CD4-positive, alpha-beta T cell treated with Interleukin-21 for 1 hour (primary cell): ENCODE data around the gene PHLPP1.

Source experiments
- DNase-seq: peaks from one replicate; pipeline ENCODE4 v3.0.0-alpha.2; 2020

The PHLPP1 gene

DNA sequence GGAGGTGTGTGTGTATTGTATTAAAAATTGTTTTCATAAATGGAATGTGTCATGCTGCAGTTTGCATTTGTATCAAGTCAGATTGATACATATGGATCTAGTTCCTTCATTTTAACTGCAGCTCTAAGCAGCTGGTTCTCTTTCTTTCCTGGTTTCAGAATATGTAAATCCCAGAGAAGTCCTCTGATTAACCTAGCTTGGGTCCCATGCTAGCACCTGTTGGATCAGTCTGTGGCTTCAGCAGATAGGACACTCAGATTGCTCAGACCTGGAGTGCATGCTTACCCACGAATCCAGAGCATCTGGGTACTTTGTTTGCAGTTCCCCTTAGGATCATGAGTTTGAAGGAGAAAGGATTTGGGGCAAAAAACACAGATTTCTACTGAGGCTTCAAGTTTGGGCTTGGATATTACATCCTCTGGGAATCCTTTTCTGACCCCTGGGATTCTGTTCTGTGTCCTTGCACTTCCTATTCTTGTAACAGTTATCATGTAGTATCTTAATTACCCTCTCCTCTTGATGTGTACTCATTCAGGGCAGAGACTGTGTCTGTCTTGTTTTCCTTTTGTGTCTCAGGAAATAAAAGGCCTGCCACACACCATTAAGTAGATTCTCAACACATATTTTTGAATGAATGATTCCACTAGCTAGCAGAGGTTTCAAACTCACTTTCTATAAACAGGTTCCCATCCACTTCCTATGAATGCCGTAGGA, 142.1 kb downstream of the PHLPP1 start:
- no peak for DNase-seq

DNA sequence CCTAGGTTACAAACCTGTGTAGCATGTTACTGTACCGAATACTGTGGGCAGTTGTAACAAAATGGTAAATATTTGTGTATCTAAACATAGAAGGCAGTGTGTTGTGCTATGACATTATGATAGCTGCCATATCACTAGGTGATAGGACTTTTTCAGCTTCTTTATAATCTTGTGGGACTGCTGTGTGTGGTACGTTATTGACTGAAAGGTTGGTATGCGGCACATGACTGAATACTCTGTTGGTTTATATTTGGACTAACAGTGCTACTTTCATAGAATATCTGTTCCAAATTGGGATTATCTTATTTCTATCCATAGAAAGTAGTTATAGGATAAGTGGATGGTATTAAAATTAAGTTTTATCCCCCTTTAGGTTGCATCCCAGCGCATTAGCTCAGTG, 144.7 kb downstream of the PHLPP1 start:
- DNase-seq, result no peak

DNA sequence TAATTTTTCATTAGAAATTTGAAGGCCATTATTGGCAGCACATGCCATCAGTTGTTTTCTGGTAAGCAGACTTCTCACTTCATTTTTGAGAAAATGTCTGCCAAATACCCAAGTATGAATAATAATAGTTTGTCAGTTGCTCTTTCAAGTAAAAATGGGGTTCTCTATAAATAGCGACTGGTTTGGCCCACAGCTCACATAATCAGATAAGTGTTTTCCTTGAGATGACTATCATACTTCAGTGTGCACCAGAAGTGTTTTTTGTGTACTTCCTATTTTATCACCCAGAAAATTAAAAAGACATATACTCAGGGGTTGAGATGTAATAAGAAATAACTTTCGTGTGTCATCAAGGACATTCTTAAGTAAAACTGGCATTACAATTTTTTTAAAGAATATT, 147.1 kb downstream of the PHLPP1 start:
- no peak for DNase-seq

DNA sequence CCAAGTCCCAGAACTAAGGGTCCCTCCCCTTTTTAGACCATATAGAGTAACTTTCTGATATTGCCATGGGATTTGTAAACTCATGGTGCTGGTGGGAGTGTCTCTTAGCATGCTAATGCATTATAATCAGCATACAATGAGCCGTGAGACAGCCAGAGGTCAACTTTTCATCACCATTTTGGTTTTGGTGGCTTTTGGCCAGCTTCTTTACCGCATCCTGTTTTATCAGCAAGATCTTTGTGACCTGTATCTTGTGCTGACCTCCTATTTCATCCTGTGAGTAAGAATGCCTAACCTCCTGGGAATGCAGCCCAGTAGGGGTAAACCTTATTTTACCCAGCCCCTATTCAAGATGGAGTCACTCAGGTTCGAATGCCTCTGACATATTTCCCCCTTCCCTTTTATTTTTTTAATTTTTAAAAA, 148.2 kb downstream of the PHLPP1 start:
- DNase-seq, result no peak

DNA sequence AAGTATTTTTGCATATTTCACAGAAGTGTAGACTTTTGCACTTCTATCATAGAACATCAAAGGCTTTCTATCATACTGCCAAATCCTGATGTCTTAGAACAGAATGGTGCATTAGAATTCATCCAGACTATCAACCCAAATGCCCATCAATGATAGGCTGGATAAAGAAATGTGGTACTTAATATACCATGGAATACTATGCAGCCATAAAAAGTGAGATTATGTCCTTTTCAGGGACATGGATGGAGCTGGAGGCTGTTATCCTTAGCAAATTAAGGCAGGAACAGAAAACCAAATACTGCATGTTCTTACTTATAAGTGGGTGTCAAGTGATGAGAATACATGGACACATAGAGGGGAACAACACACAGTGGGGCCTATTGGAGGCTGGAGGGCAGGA, 150.2 kb downstream of the PHLPP1 start:
- no peak for DNase-seq

DNA sequence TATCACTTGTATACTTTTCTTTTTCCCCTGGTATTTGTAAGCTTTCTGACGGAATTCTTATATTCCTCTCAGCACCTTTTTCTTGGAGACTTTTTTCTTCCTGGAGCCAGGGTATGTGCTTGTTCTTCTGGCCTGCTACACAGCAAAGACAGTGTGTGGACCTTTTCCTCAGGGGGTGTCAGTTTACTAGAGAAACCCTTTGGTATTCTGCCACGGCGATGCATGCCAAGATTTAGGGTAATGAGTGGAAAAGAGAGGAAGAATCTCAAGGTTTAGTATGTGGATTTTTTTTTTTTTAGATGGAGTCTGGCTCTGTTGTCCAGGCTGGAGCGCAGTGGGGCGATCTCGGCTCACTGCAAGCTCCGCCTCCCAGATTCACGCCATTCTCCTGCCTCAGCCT, 152.2 kb downstream of the PHLPP1 start:
- no peak for DNase-seq

DNA sequence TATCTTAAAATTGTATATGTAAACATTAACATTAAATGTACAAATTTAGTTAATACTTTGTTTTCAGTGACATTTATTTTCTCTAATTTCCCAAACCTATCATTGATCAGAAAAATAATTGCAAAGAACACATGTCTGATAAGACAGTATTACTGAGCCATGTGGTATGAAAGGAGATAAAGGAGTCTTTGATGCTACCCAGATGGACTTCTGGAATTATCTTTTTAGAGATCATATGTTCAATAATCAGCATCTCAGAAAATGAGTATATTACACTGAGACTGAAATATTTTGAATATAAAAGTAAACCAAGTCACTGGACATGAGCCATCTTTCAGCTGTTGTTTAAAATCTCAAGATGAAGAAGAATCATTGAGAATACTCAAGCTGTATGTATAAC, 153.3 kb downstream of the PHLPP1 start:
- DNase-seq, result no peak

DNA sequence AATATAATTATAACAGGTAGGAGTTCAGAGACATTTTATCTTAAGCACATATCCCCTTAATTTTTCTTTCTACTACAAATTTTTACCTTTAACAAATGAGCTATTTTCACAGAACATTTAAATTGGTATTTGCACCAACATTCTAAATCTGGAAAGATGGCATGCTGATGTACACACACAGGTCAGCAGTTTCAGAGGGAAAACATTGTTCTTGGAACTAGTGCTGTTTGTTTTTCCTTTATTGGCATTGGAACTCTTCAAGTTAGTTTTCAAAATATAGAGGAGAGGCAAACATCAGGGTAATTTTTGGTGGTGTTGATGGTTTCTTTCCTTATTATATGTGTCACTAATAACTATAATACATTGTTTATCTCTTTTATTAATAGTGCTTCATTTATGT, 155.3 kb downstream of the PHLPP1 start:
- DNase-seq, result no peak

DNA sequence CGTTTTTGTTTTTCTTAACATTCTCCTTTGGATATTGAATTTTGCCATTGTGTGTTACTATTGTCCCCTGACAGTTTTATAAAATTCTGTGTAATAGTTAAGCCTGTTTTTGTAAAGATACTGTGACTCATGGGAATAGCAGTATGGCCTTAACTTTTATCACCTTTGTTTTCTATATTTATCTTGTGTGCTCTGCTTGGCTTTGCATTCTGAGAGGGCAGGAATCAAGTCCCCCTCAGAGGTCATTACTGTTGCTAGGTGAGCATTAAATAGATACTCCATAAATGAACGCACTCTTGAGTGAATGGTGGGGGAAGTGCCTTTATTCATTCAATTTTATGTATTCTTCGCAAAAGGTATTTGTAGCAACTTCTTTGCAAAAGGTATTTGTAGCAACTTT, 160.0 kb downstream of the PHLPP1 start:
- no peak for DNase-seq

DNA sequence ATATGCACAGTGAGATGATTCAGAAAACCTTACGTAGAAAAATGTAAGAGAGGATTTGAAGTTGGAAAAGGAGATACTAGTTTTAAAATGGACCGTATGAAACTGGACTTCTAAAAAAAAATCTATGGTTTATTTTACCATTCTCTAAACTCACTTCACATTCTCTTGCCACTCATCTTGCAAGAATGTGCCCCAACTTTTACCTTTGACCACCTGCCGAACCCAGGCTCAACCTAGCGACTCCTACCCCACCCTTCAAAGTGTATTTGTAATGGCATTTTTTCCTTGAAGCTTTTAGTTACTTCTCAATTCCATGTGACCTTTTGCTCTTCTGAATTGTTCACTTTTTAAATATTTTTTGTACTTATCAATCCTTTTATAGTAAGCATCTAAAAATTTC, 160.8 kb downstream of the PHLPP1 start:
- DNase-seq, result no peak

DNA sequence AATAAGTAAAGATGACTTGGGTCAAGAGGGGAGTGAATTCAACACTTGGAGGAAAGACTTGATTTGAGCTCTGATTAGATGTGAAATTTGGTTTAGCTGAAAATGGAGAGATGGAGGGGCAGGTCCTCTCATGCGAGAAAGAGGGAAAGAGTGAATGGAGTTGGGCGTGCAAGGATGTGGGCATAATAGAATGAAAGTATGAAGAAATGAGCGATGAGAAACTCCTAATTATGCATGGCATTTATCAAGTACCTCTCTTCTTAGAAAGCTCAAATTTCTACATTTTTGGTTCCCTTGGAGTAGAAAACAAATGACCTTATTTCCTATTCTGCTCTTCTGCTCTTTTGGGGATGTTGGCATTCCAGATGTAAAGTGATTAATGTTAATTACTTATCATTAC, 161.5 kb downstream of the PHLPP1 start:
- no peak for DNase-seq

DNA sequence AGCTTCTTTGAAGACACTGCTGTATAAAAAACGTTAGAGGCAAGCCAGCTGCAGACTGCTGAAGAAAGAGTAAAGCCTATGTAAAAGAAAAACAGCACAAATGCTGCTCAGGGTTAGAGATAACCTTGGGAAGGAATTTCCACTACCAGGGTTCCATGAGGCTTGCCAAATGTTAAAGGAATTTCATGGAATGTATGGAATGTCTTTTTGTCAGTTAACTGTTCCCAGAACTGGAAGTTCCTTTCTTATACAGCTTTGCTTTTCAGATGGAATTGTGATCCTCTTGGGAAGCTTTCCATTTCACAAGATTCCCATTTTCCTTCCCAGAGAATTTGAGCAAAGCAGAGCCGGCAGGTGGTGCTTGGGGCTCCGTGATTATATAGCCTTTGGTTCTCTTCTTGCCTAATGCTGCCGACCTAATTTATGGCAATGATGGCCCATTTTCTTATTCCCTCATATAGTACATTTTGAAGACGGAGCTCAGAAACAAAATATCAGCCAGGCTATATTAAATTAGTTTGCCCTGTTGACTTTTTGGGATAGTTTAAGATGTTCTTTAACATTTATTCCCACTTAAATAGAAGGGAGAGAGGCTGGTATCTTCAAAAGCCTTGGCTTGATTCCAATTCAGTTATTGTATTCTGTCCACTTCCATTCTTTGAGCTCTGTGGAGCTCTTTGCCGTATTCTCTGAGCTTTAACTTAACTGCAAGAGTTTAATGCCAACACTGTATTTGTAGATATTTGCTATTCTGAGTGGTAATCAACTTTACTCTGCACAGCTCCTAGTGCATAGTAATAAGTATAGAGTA, 162.3 kb downstream of the PHLPP1 start:
- no peak for DNase-seq

DNA sequence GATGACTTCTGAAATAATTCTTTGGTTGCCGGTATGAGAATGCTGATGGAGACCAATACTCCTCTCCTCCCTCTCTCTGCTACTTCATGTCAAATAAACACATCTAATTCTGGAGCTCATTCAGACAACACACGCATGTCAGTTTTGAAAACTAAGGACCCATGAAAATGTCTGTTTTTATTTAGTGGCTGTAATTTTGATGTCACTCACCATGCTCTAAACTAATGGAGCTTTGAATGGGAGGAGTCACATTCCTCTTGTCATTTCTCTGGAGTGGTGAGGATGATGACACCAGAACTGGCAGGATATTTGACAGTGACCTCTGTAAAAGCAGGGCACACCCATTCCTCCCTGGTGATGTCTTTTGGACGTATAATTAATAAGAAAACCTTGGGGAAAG, 163.0 kb downstream of the PHLPP1 start:
- DNase-seq, result no peak

DNA sequence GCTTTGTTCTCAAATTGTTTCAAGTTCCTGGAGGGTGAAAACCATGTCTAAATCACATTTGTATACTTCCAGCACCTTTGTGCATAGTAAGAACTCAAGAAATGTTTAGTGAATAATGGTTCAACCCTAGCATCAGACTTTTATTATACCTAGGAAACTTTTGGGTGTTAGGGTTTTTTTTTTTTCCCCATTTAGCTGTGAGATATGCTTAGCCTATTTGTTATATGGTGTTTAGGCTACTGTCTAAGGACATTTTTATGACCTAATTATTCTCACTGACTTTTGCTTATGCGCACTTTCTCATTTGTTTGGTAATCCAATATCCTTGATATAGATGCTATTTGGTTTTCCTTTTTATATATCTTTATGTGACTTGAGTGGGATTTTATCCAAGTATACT, 164.7 kb downstream of the PHLPP1 start:
- DNase-seq, result no peak

DNA sequence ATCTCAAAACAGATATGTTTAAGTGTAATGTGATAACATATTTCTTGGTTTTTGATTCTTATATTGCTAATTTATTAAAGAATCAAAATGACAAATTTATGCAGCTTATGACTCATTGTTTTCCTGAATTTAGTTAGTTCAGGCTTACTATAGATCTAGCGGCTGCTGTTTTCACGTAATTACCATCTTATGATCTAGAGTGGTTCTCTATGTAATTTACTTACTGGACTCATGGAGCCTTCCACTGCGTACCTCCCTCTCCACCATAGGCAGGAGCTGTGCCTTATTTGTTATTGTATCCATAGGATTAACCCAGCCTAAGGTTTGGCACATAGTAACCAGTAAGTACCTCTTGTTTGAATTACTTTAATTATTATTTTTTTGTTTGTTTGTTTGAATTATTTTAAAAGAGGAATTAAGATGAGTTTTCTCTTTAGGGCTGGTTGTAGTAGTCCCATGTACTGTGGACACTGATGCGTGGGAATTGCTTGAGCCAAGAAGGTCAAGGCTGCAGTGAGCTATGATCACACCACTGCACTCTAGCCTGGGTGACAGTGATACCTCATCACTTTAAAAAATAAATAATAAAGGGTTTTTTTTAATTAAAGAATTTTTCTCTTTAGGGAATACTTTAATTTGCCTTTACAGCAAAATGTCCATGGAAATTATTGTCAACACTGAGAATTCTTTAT, 165.5 kb downstream of the PHLPP1 start:
- no peak for DNase-seq

DNA sequence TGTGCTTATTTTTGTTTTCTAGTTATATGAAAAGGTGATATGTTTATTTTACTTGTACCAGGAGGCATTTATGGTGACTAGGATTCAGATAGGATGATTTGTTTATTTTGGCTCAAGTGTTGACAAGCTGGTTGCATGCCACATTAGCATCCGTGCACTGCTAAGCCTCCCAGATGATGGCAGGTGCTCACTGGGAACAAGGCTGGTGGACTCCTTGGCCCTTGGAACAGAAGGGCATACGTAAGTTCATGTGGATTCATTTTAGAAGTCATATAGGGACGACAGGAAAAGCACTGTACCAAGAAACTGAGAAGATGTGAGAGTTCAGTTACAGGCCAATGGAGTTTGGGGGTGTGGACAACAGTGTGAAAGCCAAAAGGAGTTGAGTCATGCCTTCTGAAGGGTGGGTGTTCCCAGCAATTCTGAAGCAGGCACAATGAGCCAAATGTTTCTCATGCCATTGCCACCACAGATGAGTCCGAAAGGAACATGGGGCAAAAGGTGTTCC, 166.2 kb downstream of the PHLPP1 start:
- no peak for DNase-seq

DNA sequence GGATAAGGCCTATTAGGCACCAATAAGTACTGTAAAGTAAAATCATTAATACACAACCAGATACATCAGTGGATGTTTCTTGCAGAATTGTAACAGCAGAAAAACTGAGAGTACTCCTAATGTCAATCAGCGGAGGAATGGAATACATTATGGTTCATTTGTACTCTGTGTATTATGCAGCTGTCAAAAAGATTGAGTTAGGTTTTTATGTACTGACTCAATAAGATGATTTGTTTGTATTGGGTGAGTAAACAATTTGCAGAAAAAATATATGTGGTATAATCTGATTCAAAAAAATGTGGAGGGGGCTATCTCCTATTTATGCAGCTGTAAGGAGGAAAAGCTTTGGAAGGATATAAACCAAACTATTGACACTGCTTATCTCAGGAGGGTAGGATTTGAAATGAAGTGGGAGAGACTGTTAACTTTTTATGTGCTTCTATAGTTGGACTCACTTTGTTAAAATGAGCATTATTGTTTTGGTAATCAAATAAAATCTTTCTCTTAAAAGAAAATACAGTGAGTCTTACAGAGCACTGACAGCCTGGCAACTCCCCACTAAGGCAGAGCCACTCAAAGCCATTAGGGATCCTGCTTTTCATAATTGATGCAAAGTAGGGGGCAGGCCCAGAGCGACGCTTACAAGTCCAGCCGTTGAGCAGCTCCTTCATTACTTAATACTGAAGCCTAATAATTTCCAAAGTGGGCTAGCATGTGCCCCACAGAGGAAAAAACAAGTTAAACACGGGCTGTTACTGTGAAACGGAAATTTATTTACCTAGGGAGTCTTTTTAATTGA, 168.8 kb downstream of the PHLPP1 start:
- no peak for DNase-seq

DNA sequence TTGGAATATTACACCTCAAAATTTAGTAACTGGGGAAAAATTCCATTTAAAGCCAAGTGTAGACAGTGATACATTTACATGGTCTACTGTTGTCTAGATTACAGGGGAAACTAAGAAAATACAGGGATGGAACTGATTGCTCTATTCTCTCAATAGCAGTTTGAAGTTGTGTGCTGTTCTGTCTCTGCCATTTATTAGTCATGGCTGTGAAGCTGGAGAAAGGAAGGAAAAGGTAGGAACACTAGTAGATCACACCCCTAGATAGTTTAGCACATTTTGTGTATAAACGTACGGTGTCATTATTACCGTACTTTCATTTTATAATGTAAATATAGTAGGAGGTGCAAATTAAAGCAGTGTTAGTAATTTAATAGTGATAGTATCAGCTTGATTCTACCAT, 170.5 kb downstream of the PHLPP1 start:
- no peak for DNase-seq

DNA sequence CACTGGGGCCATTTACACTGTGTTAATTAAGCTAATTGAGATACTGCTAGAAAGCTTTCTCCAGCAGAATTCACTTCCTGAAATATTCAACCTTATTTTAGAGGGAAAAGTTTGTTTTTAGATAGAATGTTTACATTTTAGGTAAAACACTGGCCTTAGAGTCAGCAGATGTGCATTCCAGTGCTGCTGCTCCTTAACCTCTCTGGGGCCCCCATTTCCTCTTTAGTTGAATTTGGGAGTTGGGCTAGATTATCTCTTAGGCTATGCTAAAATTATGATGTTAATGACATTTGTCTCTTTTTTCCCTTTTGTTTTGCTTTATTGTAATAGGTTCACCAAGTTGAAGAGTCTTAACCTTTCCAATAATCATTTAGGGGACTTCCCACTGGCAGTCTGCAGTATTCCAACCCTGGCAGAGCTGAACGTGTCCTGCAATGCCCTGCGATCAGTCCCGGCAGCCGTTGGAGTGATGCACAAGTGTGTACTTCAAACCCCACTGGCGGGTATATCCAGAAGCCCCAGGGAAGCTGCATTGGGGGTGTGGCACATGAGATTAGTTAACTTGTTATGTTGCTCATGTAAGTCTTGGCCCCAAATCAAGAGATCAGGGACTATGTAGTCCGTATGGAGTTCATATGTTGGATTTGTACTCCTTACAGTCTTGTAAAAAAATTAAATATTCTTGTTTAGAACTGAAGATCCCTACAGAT, 179.5 kb downstream of the PHLPP1 start:
- DNase-seq, result no peak

DNA sequence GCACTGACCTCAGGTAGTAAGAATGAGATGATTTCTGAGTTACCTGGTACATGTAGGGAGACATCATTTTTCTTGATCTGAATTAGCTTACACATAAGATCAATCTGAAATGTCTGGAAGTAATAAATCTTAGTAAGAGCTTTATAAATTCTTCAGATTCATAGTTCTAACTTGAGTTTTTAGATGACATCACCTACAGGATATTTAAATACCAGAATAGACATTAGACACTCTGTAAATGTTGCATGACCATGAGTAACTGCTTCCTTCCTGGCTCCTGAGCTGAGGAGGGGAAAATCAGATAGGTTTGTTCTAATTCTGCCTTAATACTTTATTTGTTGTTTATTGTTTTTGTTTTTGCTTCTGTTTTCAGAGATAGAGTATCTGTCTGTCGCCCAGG, 181.8 kb downstream of the PHLPP1 start:
- DNase-seq, result no peak

DNA sequence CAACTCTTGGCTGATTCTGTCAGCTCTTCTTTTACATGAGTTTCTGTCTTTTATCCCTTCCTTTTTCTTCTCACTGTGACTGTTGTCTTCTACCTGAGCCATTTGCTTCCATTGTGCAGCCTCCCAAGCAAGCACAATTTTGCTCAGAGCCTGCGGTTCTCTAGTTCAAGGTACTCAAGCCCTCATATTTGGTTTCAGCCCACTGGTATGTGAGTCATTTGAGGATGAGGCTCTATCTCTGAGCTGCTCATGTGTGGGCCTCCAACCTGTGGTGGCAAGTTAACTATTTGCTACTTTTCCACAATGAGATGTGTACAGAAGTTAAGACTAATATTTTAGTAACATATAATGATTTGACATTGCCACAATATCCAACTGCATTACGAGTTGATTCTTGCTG, 183.0 kb downstream of the PHLPP1 start:
- DNase-seq, result no peak

DNA sequence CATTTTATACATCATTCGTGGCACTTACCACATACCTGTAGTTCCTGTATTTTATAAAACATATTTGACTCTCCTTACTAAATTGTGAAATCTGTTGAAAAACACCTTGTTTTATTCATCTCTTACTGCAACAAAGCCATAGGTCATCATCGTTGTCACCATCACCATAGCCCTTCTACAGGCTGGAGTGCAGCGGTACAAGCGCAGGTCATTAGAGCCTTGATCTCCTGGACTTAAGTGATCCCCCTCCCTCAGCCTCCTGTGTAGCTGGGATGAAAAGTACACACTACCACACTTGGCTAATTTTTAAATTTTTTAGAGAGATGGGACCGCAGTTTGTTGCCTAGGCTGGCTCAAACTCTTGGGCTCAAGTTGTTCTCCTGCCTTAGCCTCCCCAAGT, 184.2 kb downstream of the PHLPP1 start:
- no peak for DNase-seq
